Measurements from ENCODE around the gene LRCOL1.

Gene LRCOL1

GRCh38 chr12:132610051-132610759 is at the start of gene LRCOL1:
LRCOL1 (minus strand) TSS chr12:132610582; CDS start chr12:132606251, 4,331 bp downstream.
- TF ChIP-seq, protein P1, sequence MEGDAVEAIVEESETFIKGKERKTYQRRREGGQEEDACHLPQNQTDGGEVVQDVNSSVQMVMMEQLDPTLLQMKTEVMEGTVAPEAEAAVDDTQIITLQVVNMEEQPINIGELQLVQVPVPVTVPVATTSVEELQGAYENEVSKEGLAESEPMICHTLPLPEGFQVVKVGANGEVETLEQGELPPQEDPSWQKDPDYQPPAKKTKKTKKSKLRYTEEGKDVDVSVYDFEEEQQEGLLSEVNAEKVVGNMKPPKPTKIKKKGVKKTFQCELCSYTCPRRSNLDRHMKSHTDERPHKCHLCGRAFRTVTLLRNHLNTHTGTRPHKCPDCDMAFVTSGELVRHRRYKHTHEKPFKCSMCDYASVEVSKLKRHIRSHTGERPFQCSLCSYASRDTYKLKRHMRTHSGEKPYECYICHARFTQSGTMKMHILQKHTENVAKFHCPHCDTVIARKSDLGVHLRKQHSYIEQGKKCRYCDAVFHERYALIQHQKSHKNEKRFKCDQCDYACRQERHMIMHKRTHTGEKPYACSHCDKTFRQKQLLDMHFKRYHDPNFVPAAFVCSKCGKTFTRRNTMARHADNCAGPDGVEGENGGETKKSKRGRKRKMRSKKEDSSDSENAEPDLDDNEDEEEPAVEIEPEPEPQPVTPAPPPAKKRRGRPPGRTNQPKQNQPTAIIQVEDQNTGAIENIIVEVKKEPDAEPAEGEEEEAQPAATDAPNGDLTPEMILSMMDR (conservative IDR thresholded peaks at IDR 0.05; ENCODE audit: low read depth, low read length) = no peak
- DNase-seq (ENCODE audit: low read depth) = peak; percentile 90
- H3K4me3 ChIP-seq (ENCODE audit: low read depth, low read length) = peak within 1 kb of the TSS; percentile 41

DNA sequence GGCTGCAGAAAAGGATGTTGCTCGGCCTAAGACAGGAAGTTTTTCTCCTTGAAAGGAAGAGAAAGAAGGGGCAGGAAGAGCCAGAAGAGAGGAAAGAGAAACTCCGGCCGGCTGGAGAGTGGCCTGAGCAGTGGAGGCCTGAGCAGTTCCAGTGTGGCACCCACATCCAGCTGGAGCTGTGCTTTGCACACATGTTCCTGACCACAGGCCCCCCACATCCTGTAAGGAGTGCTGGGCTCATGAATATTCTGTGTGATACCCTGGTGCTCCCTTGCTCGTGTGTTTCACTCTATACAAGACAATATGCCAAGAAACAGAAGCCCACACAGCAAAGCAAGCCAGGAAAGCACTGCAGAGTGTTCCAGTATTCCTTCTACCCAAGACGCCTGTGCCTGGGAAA is 49.7 kb upstream of the LRCOL1 start:
- TF ChIP-seq, protein P1 (conservative IDR thresholded peaks at IDR 0.05; ENCODE audit: low read depth, low read length) = no peak
- no peak for DNase-seq (ENCODE audit: low read depth)
- H3K4me3 ChIP-seq (ENCODE audit: low read depth, low read length) = no peak overlapping the region

- no peak overlapping the region for H3K4me3 ChIP-seq (ENCODE audit: low read depth, low read length)
- TF ChIP-seq, protein P1 (conservative IDR thresholded peaks at IDR 0.05; ENCODE audit: low read depth, low read length) = no peak
- DNase-seq (ENCODE audit: low read depth) = no peak
Measured at GRCh38 chr12:132659146-132659545, 48.8 kb upstream of the LRCOL1 start.

DNA sequence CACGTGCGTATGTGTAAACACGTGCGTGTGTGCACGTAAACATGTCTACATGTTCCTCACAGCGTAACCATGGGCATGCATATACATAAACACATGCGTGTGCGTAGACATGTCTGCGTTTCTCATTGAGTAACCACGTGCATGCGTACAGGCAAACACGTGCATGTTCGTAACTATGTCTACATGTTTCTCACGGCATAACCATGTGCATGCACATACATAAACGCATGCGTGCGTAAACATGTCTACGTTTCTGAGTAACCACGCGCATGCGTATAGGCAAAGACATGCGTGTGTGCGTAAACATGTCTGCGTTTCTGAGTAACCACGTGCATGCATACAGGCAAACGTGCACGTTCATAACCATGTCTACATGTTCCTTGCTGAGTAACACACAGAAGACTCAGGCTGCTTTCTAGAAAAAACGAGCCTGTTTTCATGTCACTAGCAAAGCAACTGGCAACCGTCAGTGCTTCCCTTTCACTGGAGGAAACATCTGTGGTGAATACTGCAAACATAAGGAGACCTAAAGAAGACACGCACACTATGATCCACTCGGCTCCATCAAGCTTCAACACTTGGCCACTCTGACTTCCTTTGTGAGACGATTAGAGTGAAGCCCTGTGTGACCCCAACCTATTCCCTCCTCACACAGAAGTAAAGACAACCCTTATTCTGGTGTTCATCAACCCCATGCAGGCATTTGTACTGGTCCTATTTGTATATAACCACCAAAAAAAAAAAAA is 47.9 kb upstream of the LRCOL1 start:
- H3K4me3 ChIP-seq (ENCODE audit: low read depth, low read length) = no peak overlapping the region
- no peak for DNase-seq (ENCODE audit: low read depth)

DNA sequence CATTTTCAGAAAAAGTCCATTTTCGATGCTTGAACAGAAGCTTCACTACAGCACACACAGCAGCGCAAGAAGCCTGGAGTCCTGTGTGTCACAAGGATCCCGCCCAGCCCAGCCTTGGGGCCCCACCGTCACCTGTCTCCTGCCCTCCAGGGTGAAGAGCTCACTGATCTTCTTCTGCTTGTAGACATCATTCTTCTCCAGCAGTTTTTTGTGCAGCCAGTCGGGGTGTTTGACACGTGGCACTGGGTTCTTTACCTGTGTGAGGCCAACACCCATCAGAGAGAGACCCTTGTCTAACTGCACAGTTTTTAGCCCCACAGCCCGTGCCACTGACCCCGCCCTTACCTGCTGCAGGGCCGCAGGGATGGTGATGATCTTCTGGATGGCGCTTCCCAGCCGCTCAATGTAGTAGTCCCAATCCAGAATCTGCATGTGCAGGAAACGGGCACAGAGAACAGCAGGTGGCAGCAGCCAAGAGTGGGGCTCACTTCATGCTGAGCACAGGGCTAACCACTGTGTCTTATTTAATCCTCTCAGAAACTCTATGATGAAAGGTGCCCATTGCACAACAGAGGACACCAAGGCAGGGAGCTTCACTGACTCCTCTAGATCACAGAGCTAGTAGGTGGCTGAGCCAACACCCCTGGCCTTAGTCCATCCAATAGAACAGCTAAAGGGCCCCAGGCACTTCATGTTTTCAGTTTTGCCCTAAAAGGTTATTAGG is 46.8 kb upstream of the LRCOL1 start:
- H3K4me3 ChIP-seq (ENCODE audit: low read depth, low read length) = no peak overlapping the region

More for the DNA sequence above, 47.9 kb upstream of the LRCOL1 start:
- TF ChIP-seq, protein P1 (conservative IDR thresholded peaks at IDR 0.05; ENCODE audit: low read depth, low read length) = no peak

GRCh38 chr12:132653567-132654290 is 43.3 kb upstream of the LRCOL1 start:
- H3K4me3 ChIP-seq (ENCODE audit: low read depth, low read length) = no peak overlapping the region
- no peak for DNase-seq (ENCODE audit: low read depth)
- TF ChIP-seq, protein P1 (conservative IDR thresholded peaks at IDR 0.05; ENCODE audit: low read depth, low read length) = no peak

More for the DNA sequence above, 46.8 kb upstream of the LRCOL1 start:
- TF ChIP-seq, protein P1 (conservative IDR thresholded peaks at IDR 0.05; ENCODE audit: low read depth, low read length) = no peak
- DNase-seq (ENCODE audit: low read depth) = no peak

Data from choroid plexus epithelial cell (primary cell).